GM10248 (cell line): Measurements from ENCODE around the gene ATP2B2.

Source experiments
- CTCF ChIA-PET: fragments of 300-600 bp; sonication (Branson Sonifier 250); formaldehyde crosslinking; extraction: SDS; loops from one replicate; lab custom pipeline; 2021; ENCODE audit warnings: antibody characterized with exemption; lab: Yijun Ruan, JAX
- POLR2A ChIA-PET: fragments of 350-650 bp; sonication (Branson Sonifier 250); formaldehyde crosslinking; extraction: SDS; loops from one replicate; lab custom pipeline; 2020; ENCODE audit warnings: antibody characterized with exemption; lab: Yijun Ruan, JAX
- DNase-seq: peaks from one replicate; pipeline ENCODE4 v3.0.0; 2012; ENCODE audit errors: extremely low spot score
- TF ChIP-seq, protein P1 (sequence below): IDR thresholded peaks from 2 replicates; pipeline ENCODE4 v1.5.1; 2012; ENCODE audit warnings: mild to moderate bottlenecking, low read depth; ENCODE audit errors: extremely low read depth, missing control alignments, control extremely low read depth

The ATP2B2 gene

GRCh38 chr3:10498271-10498670 lies 7.1 kb downstream of the ATP2B2 start:
- ChIA-PET POLR2A (no interaction called here), CTCF (no interaction called here)
- no peak for DNase-seq
- TF ChIP-seq, protein P1, sequence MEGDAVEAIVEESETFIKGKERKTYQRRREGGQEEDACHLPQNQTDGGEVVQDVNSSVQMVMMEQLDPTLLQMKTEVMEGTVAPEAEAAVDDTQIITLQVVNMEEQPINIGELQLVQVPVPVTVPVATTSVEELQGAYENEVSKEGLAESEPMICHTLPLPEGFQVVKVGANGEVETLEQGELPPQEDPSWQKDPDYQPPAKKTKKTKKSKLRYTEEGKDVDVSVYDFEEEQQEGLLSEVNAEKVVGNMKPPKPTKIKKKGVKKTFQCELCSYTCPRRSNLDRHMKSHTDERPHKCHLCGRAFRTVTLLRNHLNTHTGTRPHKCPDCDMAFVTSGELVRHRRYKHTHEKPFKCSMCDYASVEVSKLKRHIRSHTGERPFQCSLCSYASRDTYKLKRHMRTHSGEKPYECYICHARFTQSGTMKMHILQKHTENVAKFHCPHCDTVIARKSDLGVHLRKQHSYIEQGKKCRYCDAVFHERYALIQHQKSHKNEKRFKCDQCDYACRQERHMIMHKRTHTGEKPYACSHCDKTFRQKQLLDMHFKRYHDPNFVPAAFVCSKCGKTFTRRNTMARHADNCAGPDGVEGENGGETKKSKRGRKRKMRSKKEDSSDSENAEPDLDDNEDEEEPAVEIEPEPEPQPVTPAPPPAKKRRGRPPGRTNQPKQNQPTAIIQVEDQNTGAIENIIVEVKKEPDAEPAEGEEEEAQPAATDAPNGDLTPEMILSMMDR: no peak

- TF ChIP-seq, protein P1: no peak
- DNase-seq: no peak
- POLR2A ChIA-PET: no interaction called here
- CTCF ChIA-PET: no interaction called here
These were observed 7.9 kb downstream of the ATP2B2 start for GRCh38 chr3:10497439-10497838.

DNA sequence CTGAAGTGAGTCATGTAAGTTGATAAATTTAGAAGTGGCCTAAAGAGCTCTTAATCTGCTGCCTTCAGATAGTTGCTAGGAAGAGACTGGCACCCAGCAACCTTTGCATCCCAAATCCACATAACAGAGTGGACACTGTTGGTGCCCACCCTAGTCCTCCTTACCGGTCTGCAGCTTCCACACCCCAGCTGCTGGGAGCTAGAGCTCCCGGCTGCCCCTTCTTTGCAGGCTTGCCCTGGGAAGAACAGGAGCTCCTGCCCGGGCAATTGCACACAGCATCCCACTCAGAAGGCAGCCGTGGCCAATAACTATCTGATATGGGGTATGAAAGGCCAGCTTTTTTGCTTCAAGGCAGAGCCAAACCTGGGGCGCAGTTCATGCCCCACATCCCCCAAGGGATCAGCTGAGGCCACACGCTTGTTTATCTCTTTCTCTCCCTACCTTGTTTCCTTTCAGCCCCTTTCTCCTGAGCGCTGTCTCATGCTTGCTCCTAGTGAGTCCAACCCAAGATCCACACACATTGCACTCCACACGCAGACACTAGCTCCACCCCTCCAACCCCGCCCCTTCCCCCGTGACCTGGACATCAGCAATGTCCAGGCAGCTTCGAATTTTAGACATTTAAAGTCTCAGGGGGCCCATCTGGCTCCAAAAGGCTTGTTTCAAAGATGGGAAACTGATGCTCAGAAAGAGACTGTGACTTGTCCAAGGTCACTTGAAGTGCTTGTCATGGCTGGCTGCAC lies 9.1 kb downstream of the ATP2B2 start:
- ChIA-PET POLR2A (no interaction called here), CTCF (interaction anchor here (1.2 kb wide), 1 partner anchor 19 kb away, joined by 3 read pairs; no protein-coding TSS in a partner anchor)
- TF ChIP-seq, protein P1: no peak
- DNase-seq: no peak

DNA sequence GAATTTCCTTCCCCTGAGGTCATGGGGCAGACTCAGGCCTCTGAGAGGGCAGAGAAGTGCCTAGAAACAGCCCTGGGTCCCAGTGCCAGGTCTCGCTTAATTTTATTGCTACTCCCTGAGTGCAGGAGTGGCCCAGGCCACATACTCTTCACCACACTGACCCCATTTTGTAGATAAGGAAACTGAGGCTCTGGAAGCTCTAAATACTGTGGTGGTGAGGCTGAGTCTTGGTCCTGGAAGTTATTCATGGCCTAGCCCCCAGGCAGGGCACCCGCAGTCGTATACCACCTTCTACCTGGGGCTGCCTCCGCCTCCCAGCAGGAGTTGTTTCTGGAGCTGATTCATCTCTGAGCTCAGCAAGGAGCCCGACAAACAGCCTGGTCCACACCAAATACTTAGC lies 9.8 kb downstream of the ATP2B2 start:
- no peak for DNase-seq
- CTCF ChIA-PET: interaction anchor here (1.2 kb wide), 1 partner anchor 20 kb away, joined by 3 read pairs; no protein-coding TSS in a partner anchor
- POLR2A ChIA-PET: no interaction called here
- TF ChIP-seq, protein P1: no peak

- TF ChIP-seq, protein P1: no peak
- DNase-seq: no peak
- ChIA-PET CTCF (interaction anchor here (1.2 kb wide), 1 partner anchor 20 kb away, joined by 3 read pairs; no protein-coding TSS in a partner anchor), POLR2A (no interaction called here)
These were observed 10.4 kb downstream of the ATP2B2 start for GRCh38 chr3:10495003-10495402.

- DNase-seq: no peak
- ChIA-PET CTCF (no interaction called here), POLR2A (no interaction called here)
- TF ChIP-seq, protein P1: no peak
These were observed 11.2 kb downstream of the ATP2B2 start for GRCh38 chr3:10494180-10494579.

- CTCF ChIA-PET: interaction anchor here (0.7 to 1.2 kb wide), 2 partner anchors 9 to 17 kb away, joined by 3 read pairs; no protein-coding TSS in a partner anchor
- POLR2A ChIA-PET: no interaction called here
These were observed 12.2 kb downstream of the ATP2B2 start for GRCh38 chr3:10493202-10493589.

More at GRCh38 chr3:10493202-10493589, 12.2 kb downstream of the ATP2B2 start:
- DNase-seq: no peak
- TF ChIP-seq, protein P1: no peak
